ENCODE results near the gene POM121.
"Not testable (repeated sequence)": the region's sequence is repeated elsewhere in the genome, so short reads cannot be mapped to it uniquely, and the experiment has no call there.

Gene POM121

GRCh38 chr7:72953901-72954562, 29.1 kb downstream of the POM121 start:
- not testable (repeated sequence) for H3K9ac ChIP-seq (ENCODE audit: low read length); H3K4me3 ChIP-seq (ENCODE audit: low read depth in 1 of 2, low read length in 2 of 2); H3K27ac ChIP-seq (ENCODE audit: low read depth, low read length); H3K36me3 ChIP-seq (ENCODE audit: insufficient read depth, low read length); H3K4me1 ChIP-seq (ENCODE audit: insufficient read depth, low read length); H3K9me3 ChIP-seq (ENCODE audit: low read length); H3K27me3 ChIP-seq (ENCODE audit: control insufficient read depth in 1 of 2, insufficient read depth in 2 of 2, low read length in 2 of 2)

- not testable (repeated sequence) for H3K9ac ChIP-seq (ENCODE audit: low read length); H3K9me3 ChIP-seq (ENCODE audit: low read length); H3K27ac ChIP-seq (ENCODE audit: low read depth, low read length); H3K4me3 ChIP-seq (ENCODE audit: low read depth in 1 of 2, low read length in 2 of 2); H3K4me1 ChIP-seq (ENCODE audit: insufficient read depth, low read length); H3K27me3 ChIP-seq (ENCODE audit: control insufficient read depth in 1 of 2, insufficient read depth in 2 of 2, low read length in 2 of 2); H3K36me3 ChIP-seq (ENCODE audit: insufficient read depth, low read length)
These were observed 29.8 kb downstream of the POM121 start for GRCh38 chr7:72954563-72955198.

- not testable (repeated sequence) for H3K9ac ChIP-seq (ENCODE audit: low read length); H3K4me3 ChIP-seq (ENCODE audit: low read depth in 1 of 2, low read length in 2 of 2); H3K36me3 ChIP-seq (ENCODE audit: insufficient read depth, low read length); H3K27ac ChIP-seq (ENCODE audit: low read depth, low read length); H3K4me1 ChIP-seq (ENCODE audit: insufficient read depth, low read length); H3K27me3 ChIP-seq (ENCODE audit: control insufficient read depth in 1 of 2, insufficient read depth in 2 of 2, low read length in 2 of 2); H3K9me3 ChIP-seq (ENCODE audit: low read length)
These were observed 35.1 kb downstream of the POM121 start for GRCh38 chr7:72960029-72960428.

GRCh38 chr7:72960626-72961345, 35.9 kb downstream of the POM121 start:
- H3K36me3 ChIP-seq (ENCODE audit: insufficient read depth, low read length); H3K4me1 ChIP-seq (ENCODE audit: insufficient read depth, low read length); H3K9me3 ChIP-seq (ENCODE audit: low read length); H3K9ac ChIP-seq (ENCODE audit: low read length); H3K4me3 ChIP-seq (ENCODE audit: low read depth in 1 of 2, low read length in 2 of 2); H3K27ac ChIP-seq (ENCODE audit: low read depth, low read length); H3K27me3 ChIP-seq (ENCODE audit: control insufficient read depth in 1 of 2, insufficient read depth in 2 of 2, low read length in 2 of 2): not testable (repeated sequence)

GRCh38 chr7:72961346-72961650, 36.4 kb downstream of the POM121 start:
- not testable (repeated sequence) for H3K9ac ChIP-seq (ENCODE audit: low read length); H3K27ac ChIP-seq (ENCODE audit: low read depth, low read length); H3K27me3 ChIP-seq (ENCODE audit: control insufficient read depth in 1 of 2, insufficient read depth in 2 of 2, low read length in 2 of 2); H3K4me3 ChIP-seq (ENCODE audit: low read depth in 1 of 2, low read length in 2 of 2); H3K9me3 ChIP-seq (ENCODE audit: low read length); H3K36me3 ChIP-seq (ENCODE audit: insufficient read depth, low read length); H3K4me1 ChIP-seq (ENCODE audit: insufficient read depth, low read length)

GRCh38 chr7:72963056-72963455, 38.2 kb downstream of the POM121 start:
- not testable (repeated sequence) for H3K9ac ChIP-seq (ENCODE audit: low read length); H3K4me3 ChIP-seq (ENCODE audit: low read depth in 1 of 2, low read length in 2 of 2); H3K4me1 ChIP-seq (ENCODE audit: insufficient read depth, low read length); H3K36me3 ChIP-seq (ENCODE audit: insufficient read depth, low read length); H3K27me3 ChIP-seq (ENCODE audit: control insufficient read depth in 1 of 2, insufficient read depth in 2 of 2, low read length in 2 of 2); H3K27ac ChIP-seq (ENCODE audit: low read depth, low read length); H3K9me3 ChIP-seq (ENCODE audit: low read length)

- not testable (repeated sequence) for H3K27ac ChIP-seq (ENCODE audit: low read depth, low read length); H3K27me3 ChIP-seq (ENCODE audit: control insufficient read depth in 1 of 2, insufficient read depth in 2 of 2, low read length in 2 of 2); H3K4me1 ChIP-seq (ENCODE audit: insufficient read depth, low read length); H3K9ac ChIP-seq (ENCODE audit: low read length); H3K9me3 ChIP-seq (ENCODE audit: low read length); H3K36me3 ChIP-seq (ENCODE audit: insufficient read depth, low read length); H3K4me3 ChIP-seq (ENCODE audit: low read depth in 1 of 2, low read length in 2 of 2)
These were observed 40.5 kb downstream of the POM121 start for GRCh38 chr7:72965186-72965975.

- H3K4me3 ChIP-seq (ENCODE audit: low read depth in 1 of 2, low read length in 2 of 2); H3K36me3 ChIP-seq (ENCODE audit: insufficient read depth, low read length); H3K4me1 ChIP-seq (ENCODE audit: insufficient read depth, low read length); H3K27ac ChIP-seq (ENCODE audit: low read depth, low read length); H3K9ac ChIP-seq (ENCODE audit: low read length); H3K9me3 ChIP-seq (ENCODE audit: low read length); H3K27me3 ChIP-seq (ENCODE audit: control insufficient read depth in 1 of 2, insufficient read depth in 2 of 2, low read length in 2 of 2): not testable (repeated sequence)
These were observed 42.0 kb downstream of the POM121 start for GRCh38 chr7:72966892-72967291.

GRCh38 chr7:72968980-72969516, 44.2 kb downstream of the POM121 start, which contains the start of gene TRIM74:
TRIM74 (minus strand) TSS chr7:72969466; CDS start chr7:72966157, 3,309 bp downstream.
- H3K27me3 ChIP-seq (ENCODE audit: control insufficient read depth in 1 of 2, insufficient read depth in 2 of 2, low read length in 2 of 2); H3K9ac ChIP-seq (ENCODE audit: low read length); H3K4me1 ChIP-seq (ENCODE audit: insufficient read depth, low read length); H3K27ac ChIP-seq (ENCODE audit: low read depth, low read length); H3K9me3 ChIP-seq (ENCODE audit: low read length); H3K36me3 ChIP-seq (ENCODE audit: insufficient read depth, low read length); H3K4me3 ChIP-seq (ENCODE audit: low read depth in 1 of 2, low read length in 2 of 2): not testable (repeated sequence)

- not testable (repeated sequence) for H3K27me3 ChIP-seq (ENCODE audit: control insufficient read depth in 1 of 2, insufficient read depth in 2 of 2, low read length in 2 of 2); H3K4me1 ChIP-seq (ENCODE audit: insufficient read depth, low read length); H3K9ac ChIP-seq (ENCODE audit: low read length); H3K36me3 ChIP-seq (ENCODE audit: insufficient read depth, low read length); H3K9me3 ChIP-seq (ENCODE audit: low read length); H3K27ac ChIP-seq (ENCODE audit: low read depth, low read length); H3K4me3 ChIP-seq (ENCODE audit: low read depth in 1 of 2, low read length in 2 of 2)
These were observed 44.8 kb downstream of the POM121 start for GRCh38 chr7:72969688-72970087.

GRCh38 chr7:72971505-72971904, 46.6 kb downstream of the POM121 start:
- H3K27me3 ChIP-seq (ENCODE audit: control insufficient read depth in 1 of 2, insufficient read depth in 2 of 2, low read length in 2 of 2); H3K27ac ChIP-seq (ENCODE audit: low read depth, low read length); H3K4me3 ChIP-seq (ENCODE audit: low read depth in 1 of 2, low read length in 2 of 2); H3K9ac ChIP-seq (ENCODE audit: low read length); H3K4me1 ChIP-seq (ENCODE audit: insufficient read depth, low read length); H3K9me3 ChIP-seq (ENCODE audit: low read length); H3K36me3 ChIP-seq (ENCODE audit: insufficient read depth, low read length): not testable (repeated sequence)

Measured in muscle layer of colon (tissue), 2 donors.